ENCODE data around the gene FRMD1. TPM values are rescaled to one million over a fixed set of nuclear protein-coding genes. Genes with fewer than 3 reads are reported as not detected.

Gene FRMD1
- total RNA-seq, 1 donor from 2014 or later = not detected

GRCh38 chr6:168087436-168088160 is 8.6 kb upstream of the FRMD1 start:
- Histone ChIP-seq H3K4me3 (no peak overlapping the region), H3K4me2 (peak overlapping the region; percentile 57), H3K9me3 (ENCODE audit: low read depth) (no peaks in the 10 kb centered on the region), H2AFZ (replicated peaks) (peak overlapping the region; percentile 67), H3F3A (ENCODE audit: low read depth) (peaks cover 5% of the 10 kb centered on the region), H3K27ac (peak overlapping the region; percentile 59), H3K9ac (no peak overlapping the region), H3K27me3 (no peaks in the 10 kb centered on the region), H4K20me1 (ENCODE audit: low read depth) (no peaks in the 10 kb centered on the region), H3K4me1 (peaks cover 42% of the 10 kb centered on the region), H3K36me3 (no peaks in the 10 kb centered on the region), H3K79me2 (ENCODE audit: low read depth) (no peaks in the 10 kb centered on the region)
- TF ChIP-seq CTCF (IDR thresholded peaks at IDR 0.05) (no peak), EZH2 (IDR thresholded peaks at IDR 0.05) (no peak), EZH2phosphoT487 (IDR thresholded peaks at IDR 0.05) (no peak)
- Mint-ChIP-seq H3K9me3 (peaks cover under 1% of the 10 kb centered on the region), H3K36me3 (no peaks in the 10 kb centered on the region), H3K27ac (peak overlapping the region; percentile 81), H3K4me1 (peaks cover 54% of the 10 kb centered on the region), H3K4me3 (no peak overlapping the region), H3K27me3 (ENCODE audit: insufficient read depth, low read depth) (peaks cover 15% of the 10 kb centered on the region)
- no peak for DNase-seq (ENCODE audit: low spot score)

- Histone ChIP-seq H3K4me2 (no peak overlapping the region), H3F3A (ENCODE audit: low read depth) (peaks cover 5% of the 10 kb centered on the region), H3K4me1 (peaks cover 42% of the 10 kb centered on the region), H3K79me2 (ENCODE audit: low read depth) (no peaks in the 10 kb centered on the region), H3K27ac (no peak overlapping the region), H3K9me3 (ENCODE audit: low read depth) (no peaks in the 10 kb centered on the region), H3K9ac (no peak overlapping the region), H3K4me3 (no peak overlapping the region), H4K20me1 (ENCODE audit: low read depth) (no peaks in the 10 kb centered on the region), H2AFZ (replicated peaks) (no peak overlapping the region), H3K36me3 (no peaks in the 10 kb centered on the region), H3K27me3 (no peaks in the 10 kb centered on the region)
- DNase-seq (ENCODE audit: low spot score) = no peak
- no peak overlapping the region for H3K27ac Mint-ChIP-seq
- H3K9me3 Mint-ChIP-seq = no peaks in the 10 kb centered on the region
- H3K4me1 Mint-ChIP-seq = peaks cover 54% of the 10 kb centered on the region
- no peak for TF ChIP-seq EZH2phosphoT487 (IDR thresholded peaks at IDR 0.05)
- no peak for TF ChIP-seq CTCF (IDR thresholded peaks at IDR 0.05)
- no peak for TF ChIP-seq EZH2 (IDR thresholded peaks at IDR 0.05)
- no peaks in the 10 kb centered on the region for H3K36me3 Mint-ChIP-seq
- no peak overlapping the region for H3K4me3 Mint-ChIP-seq
- peaks cover 15% of the 10 kb centered on the region for H3K27me3 Mint-ChIP-seq (ENCODE audit: insufficient read depth, low read depth)
Observed at GRCh38 chr6:168086616-168087015, 7.6 kb upstream of the FRMD1 start.

- Mint-ChIP-seq H3K27me3 (ENCODE audit: insufficient read depth, low read depth) (peaks cover 16% of the 10 kb centered on the region), H3K4me3 (no peak overlapping the region), H3K4me1 (peaks cover 51% of the 10 kb centered on the region), H3K27ac (no peak overlapping the region), H3K36me3 (no peaks in the 10 kb centered on the region), H3K9me3 (no peaks in the 10 kb centered on the region)
- no peak overlapping the region for H3K4me2 ChIP-seq
- no peak overlapping the region for H2AFZ ChIP-seq (replicated peaks)
- H3K9ac ChIP-seq = no peak overlapping the region
- peaks cover 5% of the 10 kb centered on the region for H3F3A ChIP-seq (ENCODE audit: low read depth)
- no peaks in the 10 kb centered on the region for H4K20me1 ChIP-seq (ENCODE audit: low read depth)
- H3K36me3 ChIP-seq = no peaks in the 10 kb centered on the region
- no peak overlapping the region for H3K27ac ChIP-seq
- TF ChIP-seq CTCF (IDR thresholded peaks at IDR 0.05) = no peak
- H3K4me3 ChIP-seq = no peak overlapping the region
- H3K9me3 ChIP-seq (ENCODE audit: low read depth) = no peaks in the 10 kb centered on the region
- DNase-seq (ENCODE audit: low spot score) = no peak
- peaks cover 42% of the 10 kb centered on the region for H3K4me1 ChIP-seq
- no peaks in the 10 kb centered on the region for H3K27me3 ChIP-seq
- no peaks in the 10 kb centered on the region for H3K79me2 ChIP-seq (ENCODE audit: low read depth)
Observed at GRCh38 chr6:168086066-168086465, 7.1 kb upstream of the FRMD1 start.

Measured in neural progenitor cell (in vitro differentiated cells).